ENCODE measurements around the gene POMGNT1.
A peak's percentile ranks its signal among the peaks of the same experiment; 100 is the strongest.

POMGNT1 gene

GRCh38 chr1:46157916-46158311 lies 40.3 kb downstream of the POMGNT1 start:
- no peak for DNase-seq (ENCODE audit: low spot score)

- no peak for DNase-seq (ENCODE audit: low spot score)
Measured at GRCh38 chr1:46153732-46154131, 44.5 kb downstream of the POMGNT1 start.

- DNase-seq (ENCODE audit: low spot score) = no peak
Measured at GRCh38 chr1:46153228-46153627, 45.0 kb downstream of the POMGNT1 start.

GRCh38 chr1:46152016-46152415 lies 46.2 kb downstream of the POMGNT1 start:
- DNase-seq (ENCODE audit: low spot score) = peak; percentile 78

GRCh38 chr1:46150085-46150484 lies 48.1 kb downstream of the POMGNT1 start:
- no peak for DNase-seq (ENCODE audit: low spot score)

- no peak for DNase-seq (ENCODE audit: low spot score)
Measured at GRCh38 chr1:46148318-46148717, 49.9 kb downstream of the POMGNT1 start.

Data from kidney tubule cell (primary cell).